ENCODE measurements around the gene SZT2. TPM values are rescaled to one million over a fixed set of nuclear protein-coding genes. Genes with fewer than 3 reads are reported as not detected.

Gene SZT2
- total and polyA plus RNA-seq, 2 donors (not counting 1 experiment from before 2014, with no cell fraction given), result 7.1 to 26.9 TPM

- DNase-seq (ENCODE audit: low read depth in 2 of 2), result no peak
- Histone ChIP-seq H3K4me1 (ENCODE audit: control insufficient read depth, extremely low read depth, insufficient read depth, low read length) (peaks cover 11% of the 10 kb centered on the region), H3K4me2 (ENCODE audit: extremely low read depth, insufficient read depth, low read length) (no peak overlapping the region), H3K36me3 (ENCODE audit: control insufficient read depth, insufficient read depth, low read length) (peaks cover 29% of the 10 kb centered on the region), H3K9ac (ENCODE audit: insufficient read depth, low read length) (no peak overlapping the region), H3K9me3 (ENCODE audit: control insufficient read depth, insufficient read depth, low read depth, low read length) (no peaks in the 10 kb centered on the region), H2AFZ (ENCODE audit: low read length) (no peak overlapping the region), H3K4me3 (replicated peaks in 1 of 4; ENCODE audit: control extremely low read depth in 1 of 4, insufficient read depth in 1 of 4, low read depth in 3 of 4, low read length in 4 of 4) (no peak overlapping the region), H3K27ac (ENCODE audit: insufficient read depth, low read length) (no peak overlapping the region), H3K79me2 (ENCODE audit: control insufficient read depth, insufficient read depth, low read length) (no peaks in the 10 kb centered on the region), H4K20me1 (ENCODE audit: control insufficient read depth, extremely low read depth, insufficient read depth, low read length) (no peaks in the 10 kb centered on the region), H3K27me3 (ENCODE audit: control insufficient read depth, insufficient read depth, low read length) (no peaks in the 10 kb centered on the region)
- TF ChIP-seq, protein P1, sequence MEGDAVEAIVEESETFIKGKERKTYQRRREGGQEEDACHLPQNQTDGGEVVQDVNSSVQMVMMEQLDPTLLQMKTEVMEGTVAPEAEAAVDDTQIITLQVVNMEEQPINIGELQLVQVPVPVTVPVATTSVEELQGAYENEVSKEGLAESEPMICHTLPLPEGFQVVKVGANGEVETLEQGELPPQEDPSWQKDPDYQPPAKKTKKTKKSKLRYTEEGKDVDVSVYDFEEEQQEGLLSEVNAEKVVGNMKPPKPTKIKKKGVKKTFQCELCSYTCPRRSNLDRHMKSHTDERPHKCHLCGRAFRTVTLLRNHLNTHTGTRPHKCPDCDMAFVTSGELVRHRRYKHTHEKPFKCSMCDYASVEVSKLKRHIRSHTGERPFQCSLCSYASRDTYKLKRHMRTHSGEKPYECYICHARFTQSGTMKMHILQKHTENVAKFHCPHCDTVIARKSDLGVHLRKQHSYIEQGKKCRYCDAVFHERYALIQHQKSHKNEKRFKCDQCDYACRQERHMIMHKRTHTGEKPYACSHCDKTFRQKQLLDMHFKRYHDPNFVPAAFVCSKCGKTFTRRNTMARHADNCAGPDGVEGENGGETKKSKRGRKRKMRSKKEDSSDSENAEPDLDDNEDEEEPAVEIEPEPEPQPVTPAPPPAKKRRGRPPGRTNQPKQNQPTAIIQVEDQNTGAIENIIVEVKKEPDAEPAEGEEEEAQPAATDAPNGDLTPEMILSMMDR (conservative IDR thresholded peaks at IDR 0.05 in 1 of 2, IDR thresholded peaks at IDR 0.05 in 1 of 2; ENCODE audit: low read depth in 1 of 2, low read length in 2 of 2), result no peak
These were observed 48.3 kb downstream of the SZT2 start for GRCh38 chr1:43438006-43438405.

DNA sequence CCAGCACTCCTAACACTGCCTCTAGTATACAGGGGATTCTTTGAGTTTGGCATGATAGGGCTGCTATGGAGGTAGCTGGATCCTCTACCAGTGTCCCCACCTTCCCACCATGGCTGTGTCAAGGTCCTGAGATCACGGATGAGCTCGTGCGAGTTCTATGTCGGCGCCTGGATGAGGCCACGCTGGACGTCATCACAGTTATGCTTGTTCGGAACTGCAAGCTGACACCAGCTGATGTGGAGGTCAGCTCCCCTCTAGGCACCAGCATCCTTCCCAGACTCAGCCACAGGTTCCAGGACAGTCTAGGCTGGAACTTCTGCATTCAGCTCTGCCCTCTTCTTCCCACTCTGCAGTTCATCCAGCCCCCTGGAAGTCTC, 48.9 kb downstream of the SZT2 start:
- no peak overlapping the region for H3K27ac ChIP-seq (ENCODE audit: insufficient read depth, low read length)
- no peak overlapping the region for H3K9ac ChIP-seq (ENCODE audit: insufficient read depth, low read length)
- no peak for DNase-seq (ENCODE audit: low read depth in 2 of 2)
- H3K4me2 ChIP-seq (ENCODE audit: extremely low read depth, insufficient read depth, low read length), result no peak overlapping the region
- H3K4me3 ChIP-seq (replicated peaks in 1 of 4; ENCODE audit: control extremely low read depth in 1 of 4, insufficient read depth in 1 of 4, low read depth in 3 of 4, low read length in 4 of 4), result no peak overlapping the region
- no peak for TF ChIP-seq EZH2 (IDR thresholded peaks at IDR 0.05; ENCODE audit: low read length, missing control alignments)
- TF ChIP-seq, protein P1 (conservative IDR thresholded peaks at IDR 0.05 in 1 of 2, IDR thresholded peaks at IDR 0.05 in 1 of 2; ENCODE audit: low read depth in 1 of 2, low read length in 2 of 2), result no peak
- no peaks in the 10 kb centered on the region for H4K20me1 ChIP-seq (ENCODE audit: control insufficient read depth, extremely low read depth, insufficient read depth, low read length)
- no peaks in the 10 kb centered on the region for H3K79me2 ChIP-seq (ENCODE audit: control insufficient read depth, insufficient read depth, low read length)
- H2AFZ ChIP-seq (ENCODE audit: low read length), result no peak overlapping the region
- no peaks in the 10 kb centered on the region for H3K9me3 ChIP-seq (ENCODE audit: control insufficient read depth, insufficient read depth, low read depth, low read length)
- peaks cover 32% of the 10 kb centered on the region for H3K36me3 ChIP-seq (ENCODE audit: control insufficient read depth, insufficient read depth, low read length)
- no peaks in the 10 kb centered on the region for H3K27me3 ChIP-seq (ENCODE audit: control insufficient read depth, insufficient read depth, low read length)
- peaks cover 11% of the 10 kb centered on the region for H3K4me1 ChIP-seq (ENCODE audit: control insufficient read depth, extremely low read depth, insufficient read depth, low read length)

DNA sequence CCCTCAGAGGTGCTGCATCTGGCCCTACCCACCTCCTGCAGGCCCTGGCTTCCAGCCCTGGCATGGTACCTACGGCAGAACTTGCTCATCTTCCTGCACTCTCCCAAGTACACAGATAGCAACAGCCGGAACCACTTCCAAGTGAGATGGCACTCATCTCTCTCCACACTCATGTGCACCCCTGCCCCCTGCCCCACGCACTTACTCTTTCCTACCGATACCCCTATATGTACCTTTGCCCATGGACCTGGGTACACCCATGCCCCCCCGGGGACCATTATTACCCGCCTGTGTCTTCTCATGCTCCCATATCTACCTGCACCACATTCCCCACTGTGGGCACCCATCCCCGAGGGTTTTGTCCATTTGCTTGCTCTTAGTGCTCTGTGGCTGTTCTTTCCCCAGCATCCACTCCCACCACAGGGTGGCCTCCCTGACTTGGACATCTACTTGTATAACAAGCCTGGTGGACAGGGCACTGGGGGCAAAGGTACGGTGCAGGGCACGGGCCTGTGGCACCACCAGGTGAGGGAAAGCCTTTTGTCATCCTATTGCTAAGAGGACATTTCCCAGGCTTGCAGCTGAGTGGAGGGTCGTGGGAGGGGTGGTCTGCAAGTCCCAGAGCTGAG, 49.4 kb downstream of the SZT2 start:
- Histone ChIP-seq H3K27me3 (ENCODE audit: control insufficient read depth, insufficient read depth, low read length) (no peaks in the 10 kb centered on the region), H3K79me2 (ENCODE audit: control insufficient read depth, insufficient read depth, low read length) (no peaks in the 10 kb centered on the region), H3K27ac (ENCODE audit: insufficient read depth, low read length) (no peak overlapping the region), H3K36me3 (ENCODE audit: control insufficient read depth, insufficient read depth, low read length) (peaks cover 33% of the 10 kb centered on the region), H3K9me3 (ENCODE audit: control insufficient read depth, insufficient read depth, low read depth, low read length) (no peaks in the 10 kb centered on the region), H4K20me1 (ENCODE audit: control insufficient read depth, extremely low read depth, insufficient read depth, low read length) (no peaks in the 10 kb centered on the region), H3K9ac (ENCODE audit: insufficient read depth, low read length) (no peak overlapping the region), H3K4me1 (ENCODE audit: control insufficient read depth, extremely low read depth, insufficient read depth, low read length) (peaks cover 11% of the 10 kb centered on the region), H3K4me3 (replicated peaks in 1 of 4; ENCODE audit: control extremely low read depth in 1 of 4, insufficient read depth in 1 of 4, low read depth in 3 of 4, low read length in 4 of 4) (no peak overlapping the region), H2AFZ (ENCODE audit: low read length) (no peak overlapping the region), H3K4me2 (ENCODE audit: extremely low read depth, insufficient read depth, low read length) (no peak overlapping the region)
- DNase-seq (ENCODE audit: low read depth in 2 of 2), result no peak
- no peak for TF ChIP-seq EZH2 (IDR thresholded peaks at IDR 0.05; ENCODE audit: low read length, missing control alignments)
- TF ChIP-seq, protein P1 (conservative IDR thresholded peaks at IDR 0.05 in 1 of 2, IDR thresholded peaks at IDR 0.05 in 1 of 2; ENCODE audit: low read depth in 1 of 2, low read length in 2 of 2), result no peak
